ENCODE measurements around the gene OR10G6.
"Not testable (repeated sequence)": the region's sequence is repeated elsewhere in the genome, so short reads cannot be mapped to it uniquely, and the experiment has no call there.

Gene OR10G6, protein sequence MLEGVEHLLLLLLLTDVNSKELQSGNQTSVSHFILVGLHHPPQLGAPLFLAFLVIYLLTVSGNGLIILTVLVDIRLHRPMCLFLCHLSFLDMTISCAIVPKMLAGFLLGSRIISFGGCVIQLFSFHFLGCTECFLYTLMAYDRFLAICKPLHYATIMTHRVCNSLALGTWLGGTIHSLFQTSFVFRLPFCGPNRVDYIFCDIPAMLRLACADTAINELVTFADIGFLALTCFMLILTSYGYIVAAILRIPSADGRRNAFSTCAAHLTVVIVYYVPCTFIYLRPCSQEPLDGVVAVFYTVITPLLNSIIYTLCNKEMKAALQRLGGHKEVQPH

DNA sequence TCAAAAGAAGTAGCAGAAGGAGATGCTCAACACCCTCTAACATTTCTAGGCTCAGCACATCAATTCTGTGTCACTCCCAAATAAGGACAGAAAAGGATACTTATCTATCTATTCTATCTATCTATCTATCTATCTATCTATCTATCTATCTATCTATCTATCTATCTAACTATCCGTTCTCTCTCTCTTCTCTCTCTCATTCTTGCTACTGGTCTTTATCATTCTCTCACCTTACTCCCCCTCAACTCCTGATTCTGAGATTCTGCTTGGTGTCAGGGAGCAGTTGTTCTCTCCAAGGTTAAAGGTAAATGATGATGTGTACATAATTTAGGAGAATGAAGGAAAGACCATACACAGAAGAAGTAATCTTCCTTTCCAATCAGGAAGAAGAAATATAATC is at the start of gene OR10G6:
OR10G6 (minus strand) TSS at position 43 of the 400 bp plus-strand sequence; CDS start at position 43, 0 bp downstream.
- DNase-seq (ENCODE audit: extremely low read depth in 1 of 2, low read depth in 1 of 2): no peak

DNA sequence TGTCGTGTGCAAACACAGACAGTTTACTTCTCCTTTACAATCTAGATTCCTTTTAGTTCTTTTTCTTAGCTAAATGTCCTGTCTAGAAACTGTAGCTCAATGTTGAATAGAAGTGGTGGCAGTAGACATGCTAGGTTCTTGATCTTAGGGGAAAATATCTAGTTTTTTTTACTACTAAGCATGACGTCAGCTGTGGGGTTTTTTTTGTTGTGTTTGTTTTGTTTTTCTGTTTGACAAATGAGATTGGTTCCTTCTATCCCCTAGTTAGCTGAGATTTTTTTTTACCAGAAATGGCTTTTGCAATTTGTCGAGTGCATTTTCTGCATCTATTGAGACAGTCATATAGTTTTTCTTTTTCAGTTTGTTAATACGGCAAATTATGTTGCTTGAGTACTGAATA is 48.5 kb upstream of the OR10G6 start:
- no peak for DNase-seq (ENCODE audit: extremely low read depth in 1 of 2, low read depth in 1 of 2)

- DNase-seq (ENCODE audit: extremely low read depth in 1 of 2, low read depth in 1 of 2): no peak
Measured at GRCh38 chr11:124041254-124041653, 46.3 kb upstream of the OR10G6 start, which contains the start of gene OR10G7. OR10G7 (minus strand) TSS chr11:124041325; CDS start chr11:124039001, 2,324 bp downstream.

DNA sequence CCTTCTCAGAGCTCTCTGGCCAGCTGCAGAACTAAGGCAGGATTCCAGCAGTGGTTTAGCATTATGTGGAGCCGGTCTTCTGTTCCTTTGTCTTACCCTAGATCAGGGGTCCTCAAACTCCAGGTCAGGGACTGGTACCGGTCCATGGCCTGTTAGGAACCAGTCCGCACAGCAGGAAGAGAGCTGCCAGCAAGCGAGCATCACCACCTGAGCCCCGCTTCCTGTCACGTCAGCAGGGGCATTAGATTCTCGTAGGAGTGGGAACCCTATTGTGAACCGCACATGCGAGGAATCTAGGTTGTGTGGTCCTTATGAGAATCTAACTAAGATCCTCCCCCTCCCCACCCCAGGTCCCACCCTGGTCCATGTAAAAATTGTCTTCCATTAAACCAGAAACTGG is 44.6 kb upstream of the OR10G6 start:
- no peak for DNase-seq (ENCODE audit: extremely low read depth in 1 of 2, low read depth in 1 of 2)

- DNase-seq (ENCODE audit: extremely low read depth in 1 of 2, low read depth in 1 of 2): no peak
Measured at GRCh38 chr11:124036666-124037065, 41.7 kb upstream of the OR10G6 start.

GRCh38 chr11:124026498-124026897 is 31.5 kb upstream of the OR10G6 start, which contains the start of gene OR10G8:
OR10G8 (plus strand) TSS chr11:124026798; CDS start chr11:124029623, 2,825 bp downstream.
- no peak for DNase-seq (ENCODE audit: extremely low read depth in 1 of 2, low read depth in 1 of 2)

GRCh38 chr11:124015837-124016236 is 20.9 kb upstream of the OR10G6 start:
- DNase-seq (ENCODE audit: extremely low read depth in 1 of 2, low read depth in 1 of 2): not testable (repeated sequence)

- DNase-seq (ENCODE audit: extremely low read depth in 1 of 2, low read depth in 1 of 2): no peak
Measured at GRCh38 chr11:124012697-124013096, 17.7 kb upstream of the OR10G6 start, which contains the start of gene OR10G4. OR10G4 (plus strand) TSS chr11:124012997; CDS start chr11:124015575, 2,578 bp downstream.

DNA sequence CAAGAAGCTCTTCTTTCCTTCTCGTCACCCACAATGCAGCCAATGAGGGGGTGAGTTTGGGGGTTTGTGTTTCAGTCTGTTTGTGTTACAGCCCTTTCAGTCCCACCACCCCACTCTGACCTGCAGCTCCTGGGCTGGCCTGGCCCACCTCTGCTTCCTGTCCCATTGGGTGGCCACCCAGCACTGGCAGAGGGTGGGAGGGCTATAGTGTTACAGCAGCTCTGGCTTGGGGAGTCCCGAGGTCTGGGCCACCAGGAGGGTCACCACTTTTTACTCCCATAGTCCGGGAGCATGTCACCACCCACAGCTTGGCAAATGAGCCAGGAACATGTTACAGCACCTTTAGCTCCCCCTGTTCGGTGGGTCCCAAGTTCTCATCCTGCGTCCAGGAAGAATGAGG is 15.7 kb downstream of the OR10G6 start:
- no peak for DNase-seq (ENCODE audit: extremely low read depth in 1 of 2, low read depth in 1 of 2)

GRCh38 chr11:123977731-123978347 is 17.1 kb downstream of the OR10G6 start, which contains the start of gene OR10S1:
OR10S1 (minus strand) TSS chr11:123977781; CDS start chr11:123977664, 117 bp downstream.
- DNase-seq (ENCODE audit: extremely low read depth in 1 of 2, low read depth in 1 of 2): no peak

- no peak for DNase-seq (ENCODE audit: extremely low read depth in 1 of 2, low read depth in 1 of 2)
Measured at GRCh38 chr11:123976770-123977560, 18.0 kb downstream of the OR10G6 start.

DNA sequence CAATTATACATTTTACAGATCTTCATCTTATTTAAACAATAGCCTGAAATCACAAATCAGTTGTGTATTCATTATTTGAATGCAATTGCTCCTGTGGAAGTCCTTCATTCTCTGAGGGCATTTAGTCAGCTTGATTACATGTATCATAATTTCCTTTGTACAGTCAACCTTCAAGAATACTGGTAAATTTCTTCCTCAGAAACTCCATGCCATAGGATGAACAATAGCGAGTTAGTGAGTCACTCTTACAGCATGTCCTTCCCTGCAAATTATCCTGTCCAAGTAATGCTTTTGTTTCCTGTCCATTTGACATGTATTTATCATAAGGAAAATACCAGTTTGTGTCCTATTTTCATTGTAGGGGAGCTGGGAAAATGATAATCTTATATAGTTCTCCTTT is 21.1 kb downstream of the OR10G6 start:
- DNase-seq (ENCODE audit: extremely low read depth in 1 of 2, low read depth in 1 of 2): no peak

- DNase-seq (ENCODE audit: extremely low read depth in 1 of 2, low read depth in 1 of 2): no peak
Measured at GRCh38 chr11:123956752-123957151, 38.2 kb downstream of the OR10G6 start.

GRCh38 chr11:123945132-123945531 is 49.8 kb downstream of the OR10G6 start:
- DNase-seq (ENCODE audit: extremely low read depth in 1 of 2, low read depth in 1 of 2): no peak

Measured in activated CD8-positive, alpha-beta memory T cell treated with anti-CD3 and anti-CD28 coated beads for 1 hour (primary cell).